ENCODE data around the gene DEFB128. TPM values are rescaled to one million over a fixed set of nuclear protein-coding genes. Genes with fewer than 3 reads are reported as not detected.

DEFB128 gene
- total and polyA plus RNA-seq, 7 experiments from 2014 or later: not detected

GRCh38 chr20:184288-184687 lies 5.2 kb downstream of the DEFB128 start:
- CTCF ChIA-PET: no interaction called here
- Histone ChIP-seq H3K4me1 (ENCODE audit: control insufficient read depth in 2 of 2, insufficient read depth in 2 of 2, low read length in 2 of 2) (no peaks in the 10 kb centered on the region), H3K4me3 (ENCODE audit: low read length) (no peak overlapping the region), H3K36me3 (ENCODE audit: control insufficient read depth in 2 of 3, insufficient read depth in 3 of 3, low read length in 3 of 3) (no peaks in the 10 kb centered on the region), H3K27ac (ENCODE audit: low read depth, low read length) (no peak overlapping the region), H3K9me3 (ENCODE audit: control insufficient read depth in 2 of 3, low read length in 3 of 3) (no peaks in the 10 kb centered on the region), H3K27me3 (ENCODE audit: control insufficient read depth in 2 of 2, insufficient read depth in 2 of 2, low read length in 2 of 2) (peaks cover 0 to 6% of the 10 kb centered on the region in 2 donors)
- peaks cover 0 to 6% (median 0%) of the 10 kb centered on the region in 7 donors for H3K4me1 Mint-ChIP-seq
- H3K27ac Mint-ChIP-seq: no peak overlapping the region
- no peak overlapping the region for H3K4me3 Mint-ChIP-seq
- peaks cover 2 to 31% (median 16%) of the 10 kb centered on the region in 11 donors for H3K9me3 Mint-ChIP-seq
- intact Hi-C loops (cut with micrococcal nuclease): no loop called here
- POLR2A ChIA-PET: no interaction called here
- ATAC-seq (no peak), DNase-seq (no peak)
- H3K27me3 Mint-ChIP-seq: peaks cover 43 to 78% (median 70%) of the 10 kb centered on the region in 5 donors
- peaks cover 0 to 6% (median 0%) of the 10 kb centered on the region in 5 donors for H3K36me3 Mint-ChIP-seq

GRCh38 chr20:168876-169275 lies 20.6 kb downstream of the DEFB128 start:
- Histone ChIP-seq H3K4me3 (ENCODE audit: low read length) (no peak overlapping the region), H3K27ac (ENCODE audit: low read depth, low read length) (no peak overlapping the region), H3K9me3 (ENCODE audit: control insufficient read depth in 2 of 3, low read length in 3 of 3) (no peaks in the 10 kb centered on the region), H3K4me1 (ENCODE audit: control insufficient read depth in 2 of 2, insufficient read depth in 2 of 2, low read length in 2 of 2) (no peaks in the 10 kb centered on the region), H3K27me3 (ENCODE audit: control insufficient read depth in 2 of 2, insufficient read depth in 2 of 2, low read length in 2 of 2) (no peaks in the 10 kb centered on the region), H3K36me3 (ENCODE audit: control insufficient read depth in 2 of 3, insufficient read depth in 3 of 3, low read length in 3 of 3) (no peaks in the 10 kb centered on the region)
- Mint-ChIP-seq H3K27ac (no peak overlapping the region), H3K36me3 (no peaks in the 10 kb centered on the region), H3K27me3 (peaks cover 9 to 30% (median 17%) of the 10 kb centered on the region in 5 donors), H3K9me3 (no peaks in the 10 kb centered on the region), H3K4me1 (no peaks in the 10 kb centered on the region), H3K4me3 (no peak overlapping the region)
- ChIA-PET CTCF (no interaction called here), POLR2A (interaction anchor here (0.6 kb wide), 1 partner anchor 129 kb away, joined by 3 read pairs; no protein-coding TSS in a partner anchor)
- DNase-seq: no peak
- no peak for ATAC-seq
- intact Hi-C loops (cut with micrococcal nuclease): no loop called here

- DNase-seq: no peak
- intact Hi-C loops (cut with micrococcal nuclease): no loop called here
- Mint-ChIP-seq H3K27ac (no peak overlapping the region), H3K4me3 (no peak overlapping the region), H3K27me3 (peaks cover 19 to 32% (median 23%) of the 10 kb centered on the region in 5 donors), H3K9me3 (peaks cover 0 to 4% (median 0%) of the 10 kb centered on the region in 11 donors), H3K36me3 (no peaks in the 10 kb centered on the region), H3K4me1 (no peaks in the 10 kb centered on the region)
- H3K27me3 ChIP-seq (ENCODE audit: control insufficient read depth in 2 of 2, insufficient read depth in 2 of 2, low read length in 2 of 2): no peaks in the 10 kb centered on the region
- ChIA-PET CTCF (no interaction called here), POLR2A (no interaction called here)
- no peaks in the 10 kb centered on the region for H3K36me3 ChIP-seq (ENCODE audit: control insufficient read depth in 2 of 3, insufficient read depth in 3 of 3, low read length in 3 of 3)
- ATAC-seq: no peak
- no peaks in the 10 kb centered on the region for H3K9me3 ChIP-seq (ENCODE audit: control insufficient read depth in 2 of 3, low read length in 3 of 3)
- H3K27ac ChIP-seq (ENCODE audit: low read depth, low read length): no peak overlapping the region
- no peaks in the 10 kb centered on the region for H3K4me1 ChIP-seq (ENCODE audit: control insufficient read depth in 2 of 2, insufficient read depth in 2 of 2, low read length in 2 of 2)
- no peak overlapping the region for H3K4me3 ChIP-seq (ENCODE audit: low read length)
These were observed 24.9 kb downstream of the DEFB128 start for GRCh38 chr20:164618-165017.

- Mint-ChIP-seq H3K36me3 (no peaks in the 10 kb centered on the region), H3K27me3 (peaks cover 23 to 44% (median 37%) of the 10 kb centered on the region in 5 donors), H3K4me1 (no peaks in the 10 kb centered on the region), H3K27ac (no peak within 1 kb of the TSS), H3K9me3 (peaks cover 0 to 4% (median 0%) of the 10 kb centered on the region in 11 donors), H3K4me3 (no peak within 1 kb of the TSS)
- POLR2A ChIA-PET: no interaction called here
- Histone ChIP-seq H3K36me3 (ENCODE audit: control insufficient read depth in 2 of 3, insufficient read depth in 3 of 3, low read length in 3 of 3) (no peaks in the 10 kb centered on the region), H3K4me3 (ENCODE audit: low read length) (no peak within 1 kb of the TSS), H3K4me1 (ENCODE audit: control insufficient read depth in 2 of 2, insufficient read depth in 2 of 2, low read length in 2 of 2) (no peaks in the 10 kb centered on the region), H3K27me3 (ENCODE audit: control insufficient read depth in 2 of 2, insufficient read depth in 2 of 2, low read length in 2 of 2) (peaks cover 0 to 3% of the 10 kb centered on the region in 2 donors), H3K9me3 (ENCODE audit: control insufficient read depth in 2 of 3, low read length in 3 of 3) (no peaks in the 10 kb centered on the region), H3K27ac (ENCODE audit: low read depth, low read length) (no peak within 1 kb of the TSS)
- DNase-seq: no peak
- no peak for ATAC-seq
- CTCF ChIA-PET: interaction anchor here (0.6 kb wide), 1 partner anchor 32 kb away, joined by 7 read pairs; no protein-coding TSS in a partner anchor
- intact Hi-C loops (cut with micrococcal nuclease): no loop called here
These were observed 32.4 kb downstream of the DEFB128 start, which contains the start of gene DEFB127 for GRCh38 chr20:157154-157553. Gene DEFB127 (plus strand): TSS chr20:157454. CDS start chr20:157545, 91 bp downstream.

GRCh38 chr20:152131-152530 lies 37.4 kb downstream of the DEFB128 start:
- H3K27me3 Mint-ChIP-seq: peaks cover 26 to 43% (median 35%) of the 10 kb centered on the region in 5 donors
- ATAC-seq: no peak

GRCh38 chr20:145877-146276 lies 43.6 kb downstream of the DEFB128 start:
- Histone ChIP-seq H3K4me1 (ENCODE audit: control insufficient read depth in 2 of 2, insufficient read depth in 2 of 2, low read length in 2 of 2) (no peaks in the 10 kb centered on the region), H3K27ac (ENCODE audit: low read depth, low read length) (no peak overlapping the region), H3K4me3 (ENCODE audit: low read length) (no peak overlapping the region), H3K27me3 (ENCODE audit: control insufficient read depth in 2 of 2, insufficient read depth in 2 of 2, low read length in 2 of 2) (no peaks in the 10 kb centered on the region), H3K9me3 (ENCODE audit: control insufficient read depth in 2 of 3, low read length in 3 of 3) (no peaks in the 10 kb centered on the region), H3K36me3 (ENCODE audit: control insufficient read depth in 2 of 3, insufficient read depth in 3 of 3, low read length in 3 of 3) (no peaks in the 10 kb centered on the region)
- H3K4me3 Mint-ChIP-seq: no peak overlapping the region
- ATAC-seq (no peak), DNase-seq (no peak)
- H3K4me1 Mint-ChIP-seq: no peaks in the 10 kb centered on the region
- no peaks in the 10 kb centered on the region for H3K36me3 Mint-ChIP-seq
- intact Hi-C loops (cut with micrococcal nuclease): no loop called here
- no peaks in the 10 kb centered on the region for H3K9me3 Mint-ChIP-seq
- ChIA-PET CTCF (no interaction called here), POLR2A (no interaction called here)
- H3K27ac Mint-ChIP-seq: no peak overlapping the region
- peaks cover 38 to 58% (median 44%) of the 10 kb centered on the region in 5 donors for H3K27me3 Mint-ChIP-seq

More at GRCh38 chr20:152131-152530, 37.4 kb downstream of the DEFB128 start:
- POLR2A ChIA-PET: no interaction called here
- Histone ChIP-seq H3K4me1 (ENCODE audit: control insufficient read depth in 2 of 2, insufficient read depth in 2 of 2, low read length in 2 of 2) (no peaks in the 10 kb centered on the region), H3K4me3 (ENCODE audit: low read length) (no peak overlapping the region), H3K27ac (ENCODE audit: low read depth, low read length) (no peak overlapping the region), H3K9me3 (ENCODE audit: control insufficient read depth in 2 of 3, low read length in 3 of 3) (no peaks in the 10 kb centered on the region), H3K36me3 (ENCODE audit: control insufficient read depth in 2 of 3, insufficient read depth in 3 of 3, low read length in 3 of 3) (no peaks in the 10 kb centered on the region), H3K27me3 (ENCODE audit: control insufficient read depth in 2 of 2, insufficient read depth in 2 of 2, low read length in 2 of 2) (peaks cover 0 to 3% of the 10 kb centered on the region in 2 donors)
- Mint-ChIP-seq H3K27ac (no peak overlapping the region), H3K4me1 (no peaks in the 10 kb centered on the region), H3K4me3 (no peak overlapping the region), H3K36me3 (no peaks in the 10 kb centered on the region), H3K9me3 (no peaks in the 10 kb centered on the region)
- DNase-seq: no peak
- intact Hi-C loops (cut with micrococcal nuclease): no loop called here
- CTCF ChIA-PET: no interaction called here

GRCh38 chr20:142290-142689 lies 47.2 kb downstream of the DEFB128 start, which contains the start of gene DEFB126:
Gene DEFB126 (plus strand): TSS chr20:142590. CDS start chr20:142629, 39 bp downstream.
- DNase-seq (no peak), ATAC-seq (no peak)
- no peak within 1 kb of the TSS for H3K27ac ChIP-seq (ENCODE audit: low read depth, low read length)
- Mint-ChIP-seq H3K27ac (no peak within 1 kb of the TSS), H3K4me3 (no peak within 1 kb of the TSS), H3K36me3 (peaks cover 0 to 9% (median 0%) of the 10 kb centered on the region in 5 donors), H3K4me1 (no peaks in the 10 kb centered on the region), H3K9me3 (peaks cover 0 to 12% (median 3%) of the 10 kb centered on the region in 11 donors), H3K27me3 (peaks cover 46 to 68% (median 58%) of the 10 kb centered on the region in 5 donors)
- no peak within 1 kb of the TSS for H3K4me3 ChIP-seq (ENCODE audit: low read length)
- H3K4me1 ChIP-seq (ENCODE audit: control insufficient read depth in 2 of 2, insufficient read depth in 2 of 2, low read length in 2 of 2): no peaks in the 10 kb centered on the region
- no peaks in the 10 kb centered on the region for H3K27me3 ChIP-seq (ENCODE audit: control insufficient read depth in 2 of 2, insufficient read depth in 2 of 2, low read length in 2 of 2)
- no peaks in the 10 kb centered on the region for H3K36me3 ChIP-seq (ENCODE audit: control insufficient read depth in 2 of 3, insufficient read depth in 3 of 3, low read length in 3 of 3)
- ChIA-PET POLR2A (no interaction called here), CTCF (no interaction called here)
- intact Hi-C loops (cut with micrococcal nuclease): no loop called here
- no peaks in the 10 kb centered on the region for H3K9me3 ChIP-seq (ENCODE audit: control insufficient read depth in 2 of 3, low read length in 3 of 3)
